ENCODE measurements around the gene CIAO3.

GRCh38 chr16:784431-784830 lies 43.6 kb upstream of the CIAO3 start:
- TF ChIP-seq CTCF (IDR thresholded peaks at IDR 0.05) (no peak), POLR2A (IDR thresholded peaks at IDR 0.05) (no peak)
